Gastroesophageal sphincter (tissue), 3 donors: ENCODE results near the gene TBC1D1.
"Not testable (repeated sequence)": the region's sequence is repeated elsewhere in the genome, so short reads cannot be mapped to it uniquely, and the experiment has no call there.

ENCODE experiments used
- CTCF ChIP-seq, 4 experiments: fragments of 200-600 bp in 2 of 4; fragments of 450-650 bp in 2 of 4; sonication (generic) in 1 of 4; IDR thresholded peaks; one replicate each; pipeline ENCODE4 v1.5.1; 2017 to 2019; ENCODE audit warnings: antibody characterized with exemption in 4 of 4, mild to moderate bottlenecking in 2 of 4, moderate library complexity in 2 of 4
- EP300 ChIP-seq: sonication (generic); formaldehyde crosslinking; IDR thresholded peaks from one replicate; pipeline ENCODE4 v1.6.1; 2017; ENCODE audit warnings: antibody characterized with exemption, mild to moderate bottlenecking
- POLR2A ChIP-seq, 2 donors: fragments of 450-650 bp; IDR thresholded peaks; one replicate each; pipeline ENCODE4 v1.6.1; 2017; ENCODE audit warnings: antibody characterized with exemption in 2 of 2, mild to moderate bottlenecking in 2 of 2, moderate library complexity in 1 of 2
- POLR2AphosphoS5 ChIP-seq: sonication (generic); formaldehyde crosslinking; IDR thresholded peaks from one replicate; pipeline ENCODE4 v1.6.1; 2017; ENCODE audit warnings: antibody characterized with exemption

DNA sequence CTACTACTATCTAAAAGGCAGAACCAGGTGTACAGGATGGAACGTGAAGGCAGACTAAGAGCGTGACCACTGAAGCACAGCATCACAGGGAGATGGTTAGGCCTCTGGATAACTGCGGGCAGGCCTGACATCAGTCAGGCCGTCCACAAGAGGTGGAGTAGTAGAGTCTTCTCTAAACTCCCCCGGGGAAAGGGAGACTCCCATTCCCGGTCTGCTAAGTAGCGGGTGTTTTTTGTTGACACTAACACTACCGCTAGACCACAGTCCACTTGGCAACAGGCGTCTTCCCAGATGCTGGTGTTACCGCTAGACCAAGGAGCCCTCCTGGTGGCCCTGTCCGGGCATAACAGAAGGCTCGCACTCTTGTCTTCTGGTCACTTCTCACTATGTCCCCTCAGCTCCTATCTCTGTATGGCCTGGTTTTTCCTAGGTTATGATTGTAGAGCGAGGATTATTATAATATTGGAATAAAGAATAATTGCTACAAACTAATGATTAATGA is 84.5 kb downstream of the TBC1D1 start:
- TF ChIP-seq EP300; POLR2A (IDR thresholded peaks at IDR 0.05); POLR2AphosphoS5; CTCF (IDR thresholded peaks at IDR 0.05): not testable (repeated sequence)
